Peyer's patch (tissue), 4 donors: ENCODE results near the gene HCAR1. TPM values are rescaled to one million over a fixed set of nuclear protein-coding genes. Genes with fewer than 3 reads are reported as not detected.
"Not testable (repeated sequence)": the region's sequence is repeated elsewhere in the genome, so short reads cannot be mapped to it uniquely, and the experiment has no call there.

ENCODE experiments used
- DNase-seq, 3 donors: peaks; one replicate each; pipeline ENCODE4 v3.0.0-alpha.2; 2017 to 2019
- H3K27ac ChIP-seq, 4 donors: fragments of 200-600 bp; sonication (generic); one replicate each; pipeline ENCODE4 v1.5.1; 2016 to 2019
- H3K27me3 ChIP-seq, 2 donors: fragments of 200-600 bp; sonication (generic); one replicate each; pipeline ENCODE4 v1.5.1; 2019
- H3K36me3 ChIP-seq, 3 donors: fragments of 200-600 bp; sonication (generic); one replicate each; pipeline ENCODE4 v1.5.1; 2016 to 2019
- H3K4me1 ChIP-seq, 4 donors: fragments of 200-600 bp; sonication (generic); one replicate each; pipeline ENCODE4 v1.5.1; 2016 to 2019
- H3K4me3 ChIP-seq, 4 donors: fragments of 200-600 bp; sonication (generic); 1 replicate in 3 of 4; 2 replicates in 1 of 4; pipeline ENCODE4 v1.5.1; 2016 to 2019; ENCODE audit warnings: mild to moderate bottlenecking in 1 of 4
- H3K9me3 ChIP-seq, 4 donors: fragments of 200-600 bp; sonication (generic); one replicate each; pipeline ENCODE4 v1.5.1; 2016 to 2019; ENCODE audit warnings: mild to moderate bottlenecking in 1 of 4
- POLR2A ChIP-seq, 2 donors: fragments of 450-650 bp; IDR thresholded peaks; one replicate each; pipeline ENCODE4 v1.5.1; 2017; ENCODE audit warnings: antibody characterized with exemption in 2 of 2, mild to moderate bottlenecking in 2 of 2, moderate library complexity in 2 of 2
- total RNA-seq, 4 donors: library from RNA; depleted of rRNA; stranded (reverse); fragments of >200 nt; gene quantifications; one replicate each; pipeline ENCODE4 v1.1.0, GENCODE V29; 2016
- TF ChIP-seq, protein P1 (sequence below), 6 experiments: fragments of 450-650 bp in 4 of 6; fragments of 200-600 bp in 2 of 6; sonication (generic) in 1 of 6; IDR thresholded peaks; one replicate each; pipeline ENCODE4 v1.5.1; 2017 to 2019; ENCODE audit warnings: antibody characterized with exemption in 6 of 6, mild to moderate bottlenecking in 3 of 6, moderate library complexity in 1 of 6

Gene HCAR1
- total RNA-seq, 4 donors from 2014 or later = not detected

- TF ChIP-seq, protein P1, sequence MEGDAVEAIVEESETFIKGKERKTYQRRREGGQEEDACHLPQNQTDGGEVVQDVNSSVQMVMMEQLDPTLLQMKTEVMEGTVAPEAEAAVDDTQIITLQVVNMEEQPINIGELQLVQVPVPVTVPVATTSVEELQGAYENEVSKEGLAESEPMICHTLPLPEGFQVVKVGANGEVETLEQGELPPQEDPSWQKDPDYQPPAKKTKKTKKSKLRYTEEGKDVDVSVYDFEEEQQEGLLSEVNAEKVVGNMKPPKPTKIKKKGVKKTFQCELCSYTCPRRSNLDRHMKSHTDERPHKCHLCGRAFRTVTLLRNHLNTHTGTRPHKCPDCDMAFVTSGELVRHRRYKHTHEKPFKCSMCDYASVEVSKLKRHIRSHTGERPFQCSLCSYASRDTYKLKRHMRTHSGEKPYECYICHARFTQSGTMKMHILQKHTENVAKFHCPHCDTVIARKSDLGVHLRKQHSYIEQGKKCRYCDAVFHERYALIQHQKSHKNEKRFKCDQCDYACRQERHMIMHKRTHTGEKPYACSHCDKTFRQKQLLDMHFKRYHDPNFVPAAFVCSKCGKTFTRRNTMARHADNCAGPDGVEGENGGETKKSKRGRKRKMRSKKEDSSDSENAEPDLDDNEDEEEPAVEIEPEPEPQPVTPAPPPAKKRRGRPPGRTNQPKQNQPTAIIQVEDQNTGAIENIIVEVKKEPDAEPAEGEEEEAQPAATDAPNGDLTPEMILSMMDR (IDR thresholded peaks at IDR 0.05) = no peak
- no peak for TF ChIP-seq POLR2A (IDR thresholded peaks at IDR 0.05)
- Histone ChIP-seq H3K27ac (no peak overlapping the region), H3K4me1 (peaks cover 0 to 10% (median 0%) of the 10 kb centered on the region in 4 donors)
Observed at GRCh38 chr12:122722387-122722786, 8.3 kb downstream of the HCAR1 start.

DNA sequence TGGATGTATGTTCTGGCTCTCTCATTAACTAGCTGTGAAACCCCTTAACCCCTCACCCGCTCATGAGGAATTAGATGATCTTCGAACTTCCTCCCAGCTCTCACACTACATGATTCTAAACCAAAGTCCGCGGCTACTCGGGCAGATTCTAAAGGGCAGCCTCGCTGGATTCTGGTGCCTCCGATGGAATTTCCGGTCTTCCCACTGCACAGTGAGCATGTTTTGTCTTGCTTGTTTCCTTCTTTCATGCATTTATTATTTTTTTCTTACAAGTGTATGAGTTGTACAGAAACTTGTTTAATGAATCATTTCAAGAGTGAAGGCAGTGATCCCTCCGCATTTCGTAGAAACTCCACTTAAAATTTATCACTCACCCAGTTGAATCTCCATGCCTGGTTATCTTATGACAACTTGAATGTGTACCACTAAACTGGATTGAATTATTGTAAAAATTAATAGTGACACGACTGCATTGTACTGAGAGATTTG, 9.5 kb downstream of the HCAR1 start:
- peak in 1 of 3 donors; percentile 57 for DNase-seq
- Histone ChIP-seq H3K4me3 (no peak overlapping the region), H3K9me3 (no peaks in the 10 kb centered on the region), H3K27me3 (no peaks in the 10 kb centered on the region), H3K4me1 (peaks cover 0 to 10% (median 0%) of the 10 kb centered on the region in 4 donors), H3K36me3 (no peaks in the 10 kb centered on the region), H3K27ac (no peak overlapping the region)
- TF ChIP-seq, protein P1 (IDR thresholded peaks at IDR 0.05) = no peak
- no peak for TF ChIP-seq POLR2A (IDR thresholded peaks at IDR 0.05)

More at GRCh38 chr12:122722387-122722786, 8.3 kb downstream of the HCAR1 start:
- no peaks in the 10 kb centered on the region for H3K9me3 ChIP-seq
- no peaks in the 10 kb centered on the region for H3K27me3 ChIP-seq
- H3K36me3 ChIP-seq = no peaks in the 10 kb centered on the region
- DNase-seq = no peak
- H3K4me3 ChIP-seq = no peak overlapping the region

GRCh38 chr12:122716658-122717057, 14.0 kb downstream of the HCAR1 start, which contains the start of gene HCAR3:
Gene HCAR3 (minus strand): TSS chr12:122716811. CDS start chr12:122716737, 74 bp downstream.
- H3K27ac ChIP-seq, H3K9me3 ChIP-seq, H3K27me3 ChIP-seq, H3K4me3 ChIP-seq, H3K4me1 ChIP-seq, H3K36me3 ChIP-seq: not testable (repeated sequence)
- peak in 1 of 3 donors; percentile 41 for DNase-seq

DNA sequence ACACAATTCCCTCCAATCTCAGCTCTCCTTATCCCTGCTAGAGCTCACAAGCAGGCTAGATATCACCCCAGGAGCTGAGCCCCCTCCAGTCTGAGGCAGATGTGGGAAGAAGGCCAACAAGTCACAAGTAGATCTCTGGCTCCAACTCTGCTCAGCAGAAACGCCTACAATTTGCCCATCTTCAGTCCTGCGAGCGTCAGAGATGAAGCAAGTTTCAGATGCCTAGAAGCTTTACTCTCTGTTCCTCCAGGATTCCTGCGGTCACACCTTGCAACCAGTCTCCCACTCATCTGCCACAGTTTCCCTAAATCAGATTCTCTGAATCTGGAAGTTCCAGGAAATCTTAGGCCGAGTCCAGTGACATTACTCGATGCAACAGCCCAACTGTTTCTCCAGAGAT, 15.4 kb downstream of the HCAR1 start:
- H3K9me3 ChIP-seq, H3K4me1 ChIP-seq, H3K27ac ChIP-seq, H3K4me3 ChIP-seq, H3K36me3 ChIP-seq, H3K27me3 ChIP-seq: not testable (repeated sequence)
- DNase-seq = peak in 1 of 3 donors; percentile 17

DNA sequence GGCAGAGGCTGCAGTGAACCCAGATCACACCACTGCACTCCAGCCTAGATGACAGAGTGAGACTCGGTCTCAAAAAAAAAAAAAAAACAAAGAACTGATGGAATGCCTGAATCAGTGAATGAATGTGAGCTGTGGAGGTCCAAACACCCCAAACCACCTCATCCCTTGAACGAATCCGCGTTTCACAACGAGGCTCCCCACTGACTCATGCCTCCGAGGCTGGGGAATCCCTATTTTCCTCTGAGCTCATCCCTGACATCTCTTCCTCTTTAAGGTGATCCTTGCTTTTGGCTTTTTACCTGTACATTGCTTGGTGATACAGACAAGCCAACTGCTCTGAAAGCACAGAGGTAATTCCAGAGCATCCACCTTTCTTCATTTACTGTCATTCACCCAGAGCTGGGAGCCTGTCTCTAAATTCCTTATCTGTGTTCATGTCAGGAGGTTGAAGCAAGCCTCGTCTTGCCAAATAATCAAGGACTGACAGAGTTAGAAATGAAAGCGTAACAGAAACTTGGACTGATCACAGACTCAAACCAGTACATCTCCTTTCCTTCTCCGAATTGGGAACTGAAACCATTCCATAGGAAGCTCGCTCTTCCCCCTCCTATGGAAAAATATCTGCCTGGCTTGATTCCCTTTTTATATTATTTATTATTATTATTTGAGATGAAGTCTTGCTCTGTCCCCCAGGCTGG, 17.0 kb downstream of the HCAR1 start:
- H3K4me1 ChIP-seq, DNase-seq, H3K36me3 ChIP-seq, H3K27me3 ChIP-seq, H3K4me3 ChIP-seq, H3K9me3 ChIP-seq, H3K27ac ChIP-seq: not testable (repeated sequence)

DNA sequence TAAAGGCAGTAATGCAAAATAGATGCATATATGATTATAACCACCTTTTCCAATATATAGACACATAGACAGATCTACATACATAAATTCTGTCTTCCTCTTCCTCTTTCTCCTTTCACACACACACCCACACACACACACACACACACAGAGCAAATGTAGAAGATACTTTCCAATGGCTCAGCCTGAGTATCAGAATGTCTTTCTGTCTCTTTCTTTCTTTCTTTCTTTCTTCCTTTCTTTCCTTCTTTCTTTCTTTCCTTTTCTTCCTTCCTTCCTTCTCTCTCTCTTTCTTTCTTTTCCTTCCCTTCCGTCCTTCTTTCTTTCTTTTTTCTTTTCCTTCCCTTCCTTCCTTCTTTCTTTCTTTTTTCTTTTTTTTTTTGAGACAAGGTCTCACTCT, 19.4 kb downstream of the HCAR1 start:
- not testable (repeated sequence) for H3K36me3 ChIP-seq, H3K9me3 ChIP-seq, H3K4me3 ChIP-seq, DNase-seq, H3K27ac ChIP-seq, H3K4me1 ChIP-seq, H3K27me3 ChIP-seq

- not testable (repeated sequence) for H3K4me3 ChIP-seq, H3K9me3 ChIP-seq, H3K27me3 ChIP-seq, H3K27ac ChIP-seq, H3K4me1 ChIP-seq, H3K36me3 ChIP-seq
- DNase-seq = peak in 1 of 3 donors; percentile 2
Observed at GRCh38 chr12:122710341-122710740, 20.3 kb downstream of the HCAR1 start.

DNA sequence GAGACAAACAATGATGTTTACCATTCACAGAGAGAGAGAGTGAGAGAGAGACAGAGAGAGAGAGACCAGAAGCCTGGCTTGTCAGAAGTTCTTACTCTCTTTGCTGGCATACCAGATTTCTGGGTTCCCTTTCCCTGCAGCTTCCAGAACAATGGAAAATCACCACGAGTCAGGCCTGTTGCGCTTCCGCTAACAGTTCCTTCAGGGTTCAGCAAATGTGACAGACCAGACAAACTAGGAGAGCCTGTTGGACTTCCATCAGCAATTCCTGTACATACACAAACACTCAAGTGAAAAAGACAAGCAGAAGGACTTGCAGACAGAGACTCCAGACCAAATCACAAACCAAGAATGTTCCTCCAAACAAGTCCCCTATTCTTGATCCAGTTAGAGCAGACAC, 21.4 kb downstream of the HCAR1 start:
- H3K36me3 ChIP-seq, H3K27me3 ChIP-seq, DNase-seq, H3K9me3 ChIP-seq, H3K27ac ChIP-seq, H3K4me1 ChIP-seq, H3K4me3 ChIP-seq: not testable (repeated sequence)

- H3K9me3 ChIP-seq, DNase-seq, H3K4me3 ChIP-seq, H3K36me3 ChIP-seq, H3K4me1 ChIP-seq, H3K27me3 ChIP-seq, H3K27ac ChIP-seq: not testable (repeated sequence)
Observed at GRCh38 chr12:122703841-122704240, 26.8 kb downstream of the HCAR1 start.

GRCh38 chr12:122702890-122703611, 27.6 kb downstream of the HCAR1 start, which contains the start of gene HCAR2:
Gene HCAR2 (minus strand): TSS chr12:122703357. CDS start chr12:122703283, 74 bp downstream.
- H3K9me3 ChIP-seq, H3K4me3 ChIP-seq, H3K36me3 ChIP-seq, H3K4me1 ChIP-seq, H3K27ac ChIP-seq, H3K27me3 ChIP-seq: not testable (repeated sequence)
- peak in 1 of 3 donors; percentile 34 for DNase-seq

- not testable (repeated sequence) for H3K27ac ChIP-seq, H3K4me3 ChIP-seq, H3K27me3 ChIP-seq
Observed at GRCh38 chr12:122701481-122701880, 29.2 kb downstream of the HCAR1 start.

DNA sequence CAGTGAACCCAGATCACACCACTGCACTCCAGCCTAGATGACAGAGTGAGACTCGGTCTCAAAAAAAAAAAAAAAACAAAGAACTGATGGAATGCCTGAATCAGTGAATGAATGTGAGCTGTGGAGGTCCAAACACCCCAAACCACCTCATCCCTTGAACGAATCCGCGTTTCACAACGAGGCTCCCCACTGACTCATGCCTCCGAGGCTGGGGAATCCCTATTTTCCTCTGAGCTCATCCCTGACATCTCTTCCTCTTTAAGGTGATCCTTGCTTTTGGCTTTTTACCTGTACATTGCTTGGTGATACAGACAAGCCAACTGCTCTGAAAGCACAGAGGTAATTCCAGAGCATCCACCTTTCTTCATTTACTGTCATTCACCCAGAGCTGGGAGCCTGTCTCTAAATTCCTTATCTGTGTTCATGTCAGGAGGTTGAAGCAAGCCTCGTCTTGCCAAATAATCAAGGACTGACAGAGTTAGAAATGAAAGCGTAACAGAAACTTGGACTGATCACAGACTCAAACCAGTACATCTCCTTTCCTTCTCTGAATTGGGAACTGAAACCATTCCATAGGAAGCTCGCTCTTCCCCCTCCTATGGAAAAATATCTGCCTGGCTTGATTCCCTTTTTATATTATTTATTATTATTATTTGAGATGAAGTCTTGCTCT, 30.5 kb downstream of the HCAR1 start:
- not testable (repeated sequence) for H3K9me3 ChIP-seq, H3K4me3 ChIP-seq, H3K36me3 ChIP-seq, H3K27me3 ChIP-seq, H3K4me1 ChIP-seq, DNase-seq, H3K27ac ChIP-seq

More at GRCh38 chr12:122701481-122701880, 29.2 kb downstream of the HCAR1 start:
- H3K36me3 ChIP-seq, H3K9me3 ChIP-seq, H3K4me1 ChIP-seq, DNase-seq: not testable (repeated sequence)
